Fibroblast of skin of right biceps (primary cell): Measurements from ENCODE around the gene GPR62.

ENCODE experiments used
- DNase-seq: peaks from one replicate; pipeline ENCODE4 v3.0.0-alpha.2; 2013

The GPR62 gene

GRCh38 chr3:51938780-51939425, 16.3 kb upstream of the GPR62 start:
- DNase-seq, result no peak

DNA sequence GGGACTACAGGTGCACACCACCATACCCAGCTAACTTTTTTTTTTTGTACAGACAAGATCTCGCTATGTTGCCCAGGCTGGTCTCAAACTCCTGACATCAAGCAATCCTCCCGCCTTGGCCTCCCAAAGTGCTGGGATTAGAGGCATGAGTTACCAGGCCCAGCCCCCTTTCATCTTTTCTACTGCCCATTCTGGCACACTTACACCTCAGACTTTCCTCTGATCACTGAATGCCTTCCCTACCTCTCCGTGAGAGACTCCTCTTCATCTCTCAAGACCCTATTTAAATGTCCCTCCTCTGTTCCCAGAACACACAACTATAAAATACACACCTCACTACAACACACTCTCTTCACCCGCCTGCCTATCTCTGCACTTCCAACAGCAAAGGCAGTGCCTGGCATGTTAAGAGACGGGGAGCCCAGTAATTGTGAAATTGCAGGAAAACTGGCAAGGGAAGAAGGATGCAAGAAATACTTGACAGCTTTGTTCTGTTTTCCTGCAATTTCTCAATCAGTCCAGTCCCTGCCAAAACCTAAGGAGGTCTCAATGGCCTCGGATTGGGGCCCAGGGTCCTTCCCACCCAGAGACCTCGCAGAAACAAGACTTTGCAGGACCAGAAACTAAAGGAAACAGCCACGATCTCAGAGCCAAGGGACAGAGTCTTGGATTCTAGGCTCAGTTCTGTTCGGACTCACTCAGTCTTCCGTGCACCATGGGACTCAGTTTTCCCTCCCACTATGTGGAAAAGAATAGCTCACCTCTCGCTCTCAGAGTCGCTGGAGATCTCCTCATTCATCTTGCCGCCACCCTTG, 14.3 kb upstream of the GPR62 start:
- DNase-seq, result no peak

DNA sequence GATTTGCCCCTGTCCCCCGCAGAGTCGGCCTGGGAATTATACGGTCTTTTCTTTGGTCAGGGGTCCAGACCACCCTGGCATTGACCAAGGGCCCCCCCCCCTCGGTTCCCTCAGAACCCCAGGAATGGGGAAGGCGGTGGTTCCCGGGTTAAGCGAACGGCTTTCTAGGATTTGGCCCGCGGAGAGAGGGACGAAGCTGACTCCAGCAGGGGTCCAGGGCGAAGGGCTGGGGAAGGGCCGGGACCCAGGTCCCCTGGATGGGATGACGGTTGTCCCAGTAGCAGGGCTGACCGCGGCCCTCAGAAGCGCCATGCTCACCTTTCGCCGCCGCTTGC, 13.8 kb upstream of the GPR62 start:
- no peak for DNase-seq

- peak; percentile 100 for DNase-seq
These were observed 13.2 kb upstream of the GPR62 start, which contains the start of the genes PARP3 and RRP9 for GRCh38 chr3:51941798-51942602. Gene PARP3 (plus strand): TSS chr3:51942363. CDS start chr3:51943356, 993 bp downstream. Gene RRP9 (minus strand): TSS chr3:51941904. CDS start chr3:51941867, 37 bp downstream.

DNA sequence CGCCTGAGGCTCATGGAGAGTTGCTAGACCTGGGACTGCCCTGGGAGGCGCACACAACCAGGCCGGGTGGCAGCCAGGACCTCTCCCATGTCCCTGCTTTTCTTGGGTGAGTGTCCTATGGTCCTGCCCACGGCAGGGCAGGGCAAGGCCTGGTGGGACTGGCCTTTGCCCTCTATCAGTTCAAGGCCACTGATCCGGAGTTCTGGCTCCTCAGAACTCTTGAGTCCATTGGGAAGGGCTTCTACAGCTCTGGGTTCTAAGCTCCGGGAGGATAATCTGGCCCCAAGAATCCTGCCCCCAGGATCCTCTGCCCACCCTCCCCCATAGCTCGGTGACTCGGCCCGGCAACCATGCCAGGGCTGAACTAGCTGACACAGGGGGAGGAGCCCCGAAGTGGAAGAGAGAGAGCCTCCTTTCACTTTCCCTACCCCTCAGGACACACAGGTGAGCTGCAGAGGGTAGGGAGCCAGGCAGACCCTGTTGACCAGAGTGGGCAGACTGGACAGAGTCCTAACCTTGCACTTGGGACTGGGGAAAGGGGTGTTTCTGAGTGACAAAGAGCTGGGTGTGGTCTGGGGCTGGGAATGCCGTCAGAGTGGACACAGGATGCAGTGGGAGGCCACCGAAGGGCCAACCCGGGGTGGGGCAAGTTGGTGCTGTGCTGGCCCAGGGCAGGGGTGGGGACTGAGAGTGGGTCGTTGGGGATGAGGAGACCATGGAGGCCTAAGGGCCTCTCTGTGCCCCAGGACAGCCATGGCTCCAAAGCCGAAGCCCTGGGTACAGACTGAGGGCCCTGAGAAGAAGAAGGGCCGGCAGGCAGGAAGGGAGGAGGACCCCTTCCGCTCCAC, 12.4 kb upstream of the GPR62 start:
- peak; percentile 67 for DNase-seq

DNA sequence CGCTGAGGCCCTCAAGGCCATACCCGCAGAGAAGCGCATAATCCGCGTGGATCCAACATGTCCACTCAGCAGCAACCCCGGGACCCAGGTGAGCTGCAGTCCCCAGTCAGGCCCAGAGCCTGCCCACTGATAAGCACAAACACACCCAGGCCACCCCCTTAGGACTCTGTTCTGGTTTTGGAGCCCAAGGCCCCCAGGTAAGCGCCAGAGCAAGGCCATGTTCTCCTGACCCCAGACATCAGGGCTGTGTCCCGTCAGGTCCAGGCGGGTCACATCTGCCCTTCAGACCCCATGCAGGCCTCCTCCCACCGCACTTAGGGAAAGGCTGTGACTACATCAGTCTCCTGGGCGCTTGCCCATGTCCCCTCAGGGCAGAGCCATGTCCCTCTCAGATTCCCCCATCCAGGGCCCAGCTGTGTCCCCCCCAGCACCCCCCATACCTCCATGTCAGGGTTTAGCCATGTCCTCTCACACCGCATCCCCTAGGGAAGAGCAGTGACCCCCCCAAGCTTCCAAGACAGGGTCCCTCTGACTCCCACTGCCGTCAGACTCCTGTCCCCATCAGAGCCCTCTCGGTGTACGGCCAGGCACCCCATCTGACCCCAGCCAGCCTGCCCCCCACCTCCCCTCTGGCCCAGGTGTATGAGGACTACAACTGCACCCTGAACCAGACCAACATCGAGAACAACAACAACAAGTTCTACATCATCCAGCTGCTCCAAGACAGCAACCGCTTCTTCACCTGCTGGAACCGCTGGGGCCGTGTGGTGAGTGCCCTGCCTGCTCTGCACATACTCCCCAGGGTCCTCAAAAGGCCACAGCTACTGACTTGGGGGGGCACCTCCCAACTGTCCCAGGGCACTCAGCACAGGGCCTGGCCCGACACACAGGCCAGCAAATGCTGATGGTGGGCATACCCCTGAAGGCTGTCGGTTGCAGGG, 11.5 kb upstream of the GPR62 start:
- DNase-seq, result no peak

GRCh38 chr3:51944451-51945021, 10.6 kb upstream of the GPR62 start:
- DNase-seq, result no peak

DNA sequence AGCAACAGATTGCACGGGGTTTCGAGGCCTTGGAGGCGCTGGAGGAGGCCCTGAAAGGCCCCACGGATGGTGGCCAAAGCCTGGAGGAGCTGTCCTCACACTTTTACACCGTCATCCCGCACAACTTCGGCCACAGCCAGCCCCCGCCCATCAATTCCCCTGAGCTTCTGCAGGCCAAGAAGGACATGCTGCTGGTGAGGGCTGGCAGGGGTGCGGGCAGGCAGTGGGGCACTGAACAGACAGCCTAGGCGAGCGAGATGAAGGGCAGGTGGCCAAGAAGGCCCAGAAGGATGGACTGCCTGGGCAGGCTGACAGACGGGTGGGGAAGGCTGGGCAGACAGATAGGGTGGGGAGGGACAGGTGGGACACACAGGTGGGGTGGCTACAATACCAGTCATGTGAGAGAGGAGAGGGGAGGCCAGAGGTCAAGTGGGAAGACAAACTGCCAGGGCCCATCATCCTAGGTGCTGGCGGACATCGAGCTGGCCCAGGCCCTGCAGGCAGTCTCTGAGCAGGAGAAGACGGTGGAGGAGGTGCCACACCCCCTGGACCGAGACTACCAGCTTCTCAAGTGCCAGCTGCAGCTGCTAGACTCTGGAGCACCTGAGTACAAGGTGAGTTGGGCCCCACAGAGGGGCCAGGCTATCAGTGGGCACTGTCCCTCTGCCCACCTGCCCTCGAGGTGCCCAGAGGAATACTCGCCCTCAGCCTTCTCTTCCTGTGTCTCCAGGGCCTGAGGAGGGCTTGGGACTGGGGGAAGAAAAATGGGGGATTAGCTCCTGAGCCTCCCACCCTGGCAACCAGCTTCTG, 9.9 kb upstream of the GPR62 start:
- no peak for DNase-seq

- DNase-seq, result no peak
These were observed 9.1 kb upstream of the GPR62 start for GRCh38 chr3:51945926-51946705.

- no peak for DNase-seq
These were observed 8.4 kb upstream of the GPR62 start for GRCh38 chr3:51946796-51947195.

DNA sequence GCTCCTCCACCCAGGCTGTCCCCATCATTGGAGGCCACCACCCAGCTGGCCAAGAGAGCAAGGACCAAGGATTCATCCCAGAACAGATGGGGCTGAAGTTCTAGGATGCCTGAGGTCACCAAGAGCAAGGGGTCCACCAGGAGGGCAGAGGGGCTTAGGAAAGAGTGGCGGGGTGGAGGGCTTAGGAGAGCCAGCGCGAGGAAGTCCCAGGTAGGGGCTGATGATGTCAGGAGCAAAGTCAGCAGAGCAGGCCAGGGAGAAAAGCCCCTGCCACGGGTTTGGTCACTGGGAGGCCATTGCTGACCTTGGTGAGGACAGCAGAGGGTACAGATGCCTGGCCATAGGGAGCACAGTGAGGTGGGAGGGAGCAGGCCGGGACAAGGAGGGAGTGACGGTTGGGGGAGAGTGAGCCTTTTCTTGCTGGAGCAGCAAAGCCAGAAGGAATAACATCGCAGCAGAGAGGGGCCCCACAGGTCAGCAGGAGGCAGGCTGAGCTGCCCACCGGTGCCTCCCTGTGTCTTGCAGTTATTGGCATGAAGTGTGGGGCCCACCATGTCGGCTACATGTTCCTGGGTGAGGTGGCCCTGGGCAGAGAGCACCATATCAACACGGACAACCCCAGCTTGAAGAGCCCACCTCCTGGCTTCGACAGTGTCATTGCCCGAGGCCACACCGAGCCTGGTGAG, 7.8 kb upstream of the GPR62 start:
- no peak for DNase-seq

GRCh38 chr3:51948016-51948580, 7.1 kb upstream of the GPR62 start:
- DNase-seq, result no peak

- DNase-seq, result no peak
These were observed 6.1 kb upstream of the GPR62 start for GRCh38 chr3:51949121-51949520.

DNA sequence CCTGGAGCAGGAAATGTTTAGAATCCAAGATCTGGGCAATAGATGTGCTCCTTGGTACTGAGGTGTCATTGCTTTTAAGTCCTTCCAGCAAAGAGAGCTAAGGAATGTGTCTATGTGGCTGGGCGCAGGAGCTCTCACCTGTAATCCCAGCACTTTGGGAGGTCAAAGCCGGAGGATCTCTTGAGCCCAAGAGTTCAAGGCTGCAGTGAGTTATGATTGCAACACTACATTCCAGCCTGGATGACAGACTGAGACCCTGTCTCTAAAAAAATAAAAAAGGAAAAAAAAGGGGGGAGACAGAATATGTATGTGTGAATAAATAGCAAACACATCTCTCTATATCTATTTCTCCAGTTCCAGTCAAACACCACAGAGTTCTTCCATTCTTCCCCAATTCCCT, 4.3 kb upstream of the GPR62 start:
- DNase-seq, result no peak

- DNase-seq, result peak; percentile 71
These were observed 1.7 kb upstream of the GPR62 start for GRCh38 chr3:51953445-51953844.

- no peak for DNase-seq
These were observed 1.1 kb upstream of the GPR62 start for GRCh38 chr3:51954105-51954504.

DNA sequence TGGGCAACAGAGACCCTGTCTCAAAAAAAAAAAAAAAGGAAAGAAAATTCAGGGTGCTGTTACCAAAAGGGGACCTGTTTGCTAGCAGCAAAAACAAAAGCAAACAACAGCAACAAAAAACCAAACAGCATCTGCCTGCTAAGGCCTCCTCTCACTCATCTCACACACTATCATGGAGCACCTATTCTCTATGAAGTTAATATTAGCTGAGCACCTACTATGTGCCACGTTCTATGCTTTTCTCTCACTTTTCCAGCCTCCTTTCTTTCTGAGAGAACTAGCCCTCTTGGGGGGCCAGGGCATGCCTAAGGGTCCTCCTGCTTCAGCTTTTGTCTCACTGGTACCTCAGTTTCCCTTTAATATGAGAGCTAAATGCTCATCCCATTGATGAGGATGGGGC, 468 bp upstream of the GPR62 start:
- DNase-seq, result no peak
